ENCODE data around the gene SLC6A6. TPM values are rescaled to one million over a fixed set of nuclear protein-coding genes. Genes with fewer than 3 reads are reported as not detected.

The SLC6A6 gene
- total and polyA plus RNA-seq, 10 of the 15 experiments (the other 5 are each of a cell fraction or from before 2014, with no cell fraction given): 5.6 to 47.0 (median 20.2) TPM

- no TSS peak for BruUV-seq (replicated peaks)
- FAIRE-seq: no peak
- Histone ChIP-seq H3K4me1 (ENCODE audit: control insufficient read depth, insufficient read depth, low read length) (peaks cover 25% of the 10 kb centered on the region), H3K9ac (ENCODE audit: control insufficient read depth, insufficient read depth, low read length) (peak overlapping the region; percentile 33; the same call in 1 of the 2 replicates), H3K4me3 (0 out of 2 replicates have a peak overlapping the region, but pooled peaks have one; percentile 60), H3K4me2 (ENCODE audit: control insufficient read depth, insufficient read depth) (peak overlapping the region; percentile 52), H4K20me1 (ENCODE audit: control insufficient read depth, insufficient read depth) (peaks cover 5% of the 10 kb centered on the region; the same call in 1 of the 2 replicates), H2AFZ (ENCODE audit: control insufficient read depth, low read depth, low read length) (peak overlapping the region; percentile 86), H3K27ac (ENCODE audit: control insufficient read depth, insufficient read depth) (no peak overlapping the region; the same call in 1 of the 2 replicates), H3K27me3 (replicated peaks in 1 of 2; ENCODE audit: control insufficient read depth in 2 of 2, insufficient read depth in 2 of 2, low read length in 1 of 2) (no peaks in the 10 kb centered on the region; a peak in 1 of 4 replicates), H3K79me2 (ENCODE audit: control insufficient read depth, insufficient read depth, low read length) (peaks cover 38% of the 10 kb centered on the region), H3K9me3 (replicated peaks; ENCODE audit: control insufficient read depth, insufficient read depth, low read length) (no peaks in the 10 kb centered on the region), H3K36me3 (ENCODE audit: control insufficient read depth in 2 of 2, insufficient read depth in 2 of 2, low read length in 1 of 2) (no peaks in the 10 kb centered on the region)
- ChIA-PET POLR2A (interaction anchor here (0.7 to 5.1 kb wide), 4 partner anchors 19 to 223 kb away, joined by 3 to 53 read pairs (median 25); partner anchors contain the start of genes LSM3 and XPC), CTCF (interaction anchor here (0.9 to 9.7 kb wide), 5 partner anchors 23 to 66 kb away, joined by 4 to 96 read pairs (median 5); no protein-coding TSS in a partner anchor), SMC1A (ENCODE audit: uncharacterized antibody, unreplicated experiment) (interaction anchor here (0.7 to 12.5 kb wide), 4 partner anchors 16 to 60 kb away, joined by 3 to 143 read pairs (median 3); no protein-coding TSS in a partner anchor), RAD21 (ENCODE audit: unreplicated experiment) (interaction anchor here (1.0 to 9.2 kb wide), 3 partner anchors 27 to 65 kb away, joined by 4 to 144 read pairs (median 4); no protein-coding TSS in a partner anchor)
- no peak for DNase-seq (ENCODE audit: low read depth, low spot score)
- in situ Hi-C loops (cut with MboI): no loop called here
- no peak for ATAC-seq
- TF ChIP-seq IKZF2 (IDR thresholded peaks at IDR 0.05) (0 out of 4 replicates have a peak, but pooled peaks of 1 of the 2 experiments have one; percentile 15), GABPA (IDR thresholded peaks at IDR 0.05; ENCODE audit: low read depth) (no peak), HDGF (IDR thresholded peaks at IDR 0.05) (peak; percentile 78; the same call in 1 of the 2 replicates), LARP7 (IDR thresholded peaks at IDR 0.05) (peak; percentile 13; the same call in 1 of the 2 replicates)
- 43% methylated on average over 19 of the region's 22 CpGs for WGBS (ENCODE audit: insufficient coverage, insufficient replicate concordance, low lambda C conversion rate, missing lambda C conversion rate)
- intact Hi-C loops (cut with micrococcal nuclease; ENCODE audit: unreplicated experiment): loop anchor here (1.0 kb wide), 2 partner anchors 31 to 67 kb away; no protein-coding TSS in a partner anchor
These were observed 608 bp upstream of the SLC6A6 start for GRCh38 chr3:14401692-14402303.

GRCh38 chr3:14403619-14404155 lies 1.3 kb downstream of the SLC6A6 start:
- in situ Hi-C loops (cut with MboI) (no loop called here), intact Hi-C loops (cut with micrococcal nuclease; ENCODE audit: unreplicated experiment) (no loop called here)
- no peak for FAIRE-seq
- RAD21 ChIA-PET (ENCODE audit: unreplicated experiment): interaction anchor here (0.8 to 9.2 kb wide), 4 partner anchors 25 to 56 kb away, joined by 3 to 144 read pairs (median 4); no protein-coding TSS in a partner anchor
- Histone ChIP-seq H3K36me3 (ENCODE audit: control insufficient read depth in 2 of 2, insufficient read depth in 2 of 2, low read length in 1 of 2) (no peaks in the 10 kb centered on the region), H4K20me1 (ENCODE audit: control insufficient read depth, insufficient read depth) (peaks cover 5% of the 10 kb centered on the region; the same call in 1 of the 2 replicates), H3K4me3 (peak overlapping the region; percentile 89), H3K4me1 (ENCODE audit: control insufficient read depth, insufficient read depth, low read length) (peaks cover 35% of the 10 kb centered on the region), H3K9ac (ENCODE audit: control insufficient read depth, insufficient read depth, low read length) (peak overlapping the region; percentile 88), H3K79me2 (ENCODE audit: control insufficient read depth, insufficient read depth, low read length) (peaks cover 47% of the 10 kb centered on the region), H3K9me3 (replicated peaks; ENCODE audit: control insufficient read depth, insufficient read depth, low read length) (no peaks in the 10 kb centered on the region), H3K4me2 (ENCODE audit: control insufficient read depth, insufficient read depth) (peak overlapping the region; percentile 95), H3K27ac (ENCODE audit: control insufficient read depth, insufficient read depth) (peak overlapping the region; percentile 82), H2AFZ (ENCODE audit: control insufficient read depth, low read depth, low read length) (peak overlapping the region; percentile 87; the same call in 1 of the 2 replicates), H3K27me3 (replicated peaks in 1 of 2; ENCODE audit: control insufficient read depth in 2 of 2, insufficient read depth in 2 of 2, low read length in 1 of 2) (no peaks in the 10 kb centered on the region; a peak in 1 of 4 replicates)
- no peak for DNase-seq (ENCODE audit: low read depth, low spot score)
- CTCF ChIA-PET: interaction anchor here (0.6 to 9.7 kb wide), 5 partner anchors 19 to 284 kb away, joined by 3 to 96 read pairs (median 5); no protein-coding TSS in a partner anchor
- no peak for ATAC-seq
- BruUV-seq (replicated peaks): no TSS peak
- TF ChIP-seq TAF1 (IDR thresholded peaks at IDR 0.05; ENCODE audit: borderline replicate concordance, low read depth, low read length) (no peak), SPI1 (IDR thresholded peaks at IDR 0.05; ENCODE audit: borderline replicate concordance, insufficient read depth, low read depth, low read length) (peak; percentile 45; the same call in 1 of the 2 replicates)
- POLR2A ChIA-PET: interaction anchor here (0.6 to 5.1 kb wide), 4 partner anchors 23 to 432 kb away, joined by 3 to 53 read pairs (median 26); partner anchors contain the start of genes LSM3 and XPC
- SMC1A ChIA-PET (ENCODE audit: uncharacterized antibody, unreplicated experiment): interaction anchor here (1.0 to 12.5 kb wide), 10 partner anchors 8 to 128 kb away, joined by 3 to 143 read pairs (median 4); no protein-coding TSS in a partner anchor
- 8% methylated on average over 11 of the region's 12 CpGs for WGBS (ENCODE audit: insufficient coverage, insufficient replicate concordance, low lambda C conversion rate, missing lambda C conversion rate)

Measured in GM12878 (cell line).